Stimulated activated CD8-positive, alpha-beta memory T cell treated with anti-CD3 and anti-CD28 coated beads, Interleukin-12 subunit alpha, Interleukin-12 subunit beta, amount 100 ng/mL, for 4 hours (primary cell): Measurements from ENCODE around the gene RCAN2.
"Not testable (repeated sequence)": the region's sequence is repeated elsewhere in the genome, so short reads cannot be mapped to it uniquely, and the experiment has no call there.

Experiments used
- DNase-seq: peaks from one replicate; pipeline ENCODE4 v3.0.0-alpha.2; 2020; ENCODE audit warnings: low read depth

The RCAN2 gene

GRCh38 chr6:46332448-46332847, 158.8 kb downstream of the RCAN2 start:
- DNase-seq: not testable (repeated sequence)

- no peak for DNase-seq
These were observed 159.8 kb downstream of the RCAN2 start for GRCh38 chr6:46331461-46331860.

DNA sequence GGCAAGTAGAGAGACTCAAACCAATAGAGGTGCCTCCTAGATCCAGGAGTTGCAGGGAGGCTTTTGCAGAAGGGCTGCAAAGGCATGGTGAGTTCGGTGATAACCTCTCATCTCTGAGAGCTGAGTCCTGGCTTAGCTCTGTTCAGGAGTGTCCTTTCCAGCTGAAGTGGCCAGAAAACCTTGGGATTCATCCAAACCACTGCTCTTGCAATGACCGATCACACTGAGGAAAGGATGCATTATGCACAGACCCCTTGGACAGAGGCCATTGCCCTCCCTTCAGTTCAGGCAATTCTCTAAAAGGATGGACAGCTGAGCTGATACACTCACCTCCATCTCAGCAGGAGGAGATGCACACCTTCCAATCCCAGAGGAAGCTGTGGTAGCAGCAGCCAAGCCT, 161.7 kb downstream of the RCAN2 start:
- DNase-seq: no peak

DNA sequence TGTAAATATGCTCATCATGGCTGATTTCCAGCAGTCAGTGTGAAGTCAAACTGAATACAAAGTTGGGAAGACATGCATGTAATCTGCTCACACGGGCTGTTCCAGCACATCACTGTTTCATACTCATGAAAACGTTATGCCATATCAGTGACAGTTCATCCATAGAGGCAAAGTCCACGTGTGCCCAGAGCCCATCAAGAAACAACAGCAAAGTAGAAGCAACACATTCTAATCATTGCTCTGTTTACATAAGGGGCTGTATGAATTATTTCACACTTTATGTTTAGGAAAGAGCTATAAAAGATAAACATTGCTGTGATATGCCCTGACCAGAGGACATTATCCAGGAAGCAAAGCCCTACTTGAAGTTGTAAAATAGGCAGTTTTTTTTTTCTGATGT, 163.5 kb downstream of the RCAN2 start:
- no peak for DNase-seq

GRCh38 chr6:46325561-46326530, 165.4 kb downstream of the RCAN2 start:
- no peak for DNase-seq

DNA sequence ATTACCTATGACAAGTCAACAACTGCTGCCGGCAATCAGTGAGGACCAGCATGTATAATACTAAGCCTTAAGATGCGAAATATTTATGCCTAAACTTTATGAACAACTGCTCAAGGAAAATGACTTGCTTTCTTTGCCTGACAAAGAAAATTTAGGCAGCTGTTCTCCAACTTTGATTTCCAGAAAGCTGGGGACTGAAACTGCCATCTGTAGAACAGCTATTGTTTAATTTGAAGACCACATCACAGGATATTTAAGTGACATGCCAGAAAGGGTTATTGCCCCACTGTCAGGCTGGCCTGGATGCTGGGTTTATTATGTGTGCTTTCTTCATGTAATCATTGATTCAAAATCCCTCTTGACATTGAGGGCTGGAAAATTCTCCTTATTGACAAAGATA, 166.5 kb downstream of the RCAN2 start:
- no peak for DNase-seq

- DNase-seq: no peak
These were observed 167.2 kb downstream of the RCAN2 start for GRCh38 chr6:46323966-46324622.

GRCh38 chr6:46323312-46323965, 167.8 kb downstream of the RCAN2 start:
- no peak for DNase-seq

- DNase-seq: no peak
These were observed 170.7 kb downstream of the RCAN2 start for GRCh38 chr6:46320505-46320904.

DNA sequence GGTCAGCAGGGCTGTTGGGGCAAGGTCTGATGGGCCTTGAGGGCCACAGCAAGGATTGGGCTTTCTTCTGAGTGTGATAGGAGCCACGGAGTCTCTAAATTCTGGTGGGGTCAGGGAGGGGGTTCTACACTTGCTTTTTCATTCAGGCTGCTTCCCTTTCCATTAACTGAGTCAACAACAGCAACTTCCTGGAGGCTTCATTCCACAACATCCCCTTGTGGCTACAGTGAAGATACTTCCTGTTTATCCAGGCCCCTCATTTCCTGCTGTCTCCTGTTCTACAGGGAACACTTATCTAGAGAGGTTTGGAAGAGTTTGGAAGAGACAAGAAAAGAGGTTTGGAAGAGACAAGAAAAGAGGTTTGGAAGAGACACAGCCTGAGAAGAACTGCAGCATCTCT, 175.7 kb downstream of the RCAN2 start:
- no peak for DNase-seq

GRCh38 chr6:46312654-46313053, 178.6 kb downstream of the RCAN2 start:
- DNase-seq: no peak

- DNase-seq: no peak
These were observed 181.1 kb downstream of the RCAN2 start for GRCh38 chr6:46310196-46310595.

GRCh38 chr6:46306431-46306830, 184.8 kb downstream of the RCAN2 start:
- DNase-seq: no peak

DNA sequence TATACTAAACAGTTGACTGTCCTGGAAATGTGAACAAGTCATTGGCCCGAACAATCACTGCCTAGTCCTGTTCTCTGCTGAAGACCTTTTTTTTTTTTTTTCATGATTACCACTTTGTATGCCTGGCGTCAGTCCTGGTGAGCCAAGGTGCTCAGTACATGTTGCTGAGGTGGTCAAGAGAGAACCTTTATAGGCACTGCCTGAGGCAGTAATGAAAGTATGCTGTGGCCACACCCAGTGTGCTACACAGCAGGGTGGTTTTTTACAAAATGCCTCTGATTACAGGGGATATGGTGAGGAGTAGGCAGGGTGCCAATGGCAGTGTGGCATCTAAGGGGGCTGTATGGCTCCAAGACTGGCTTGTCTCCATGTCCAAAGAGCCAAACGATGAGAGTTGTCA, 185.4 kb downstream of the RCAN2 start:
- no peak for DNase-seq

GRCh38 chr6:46305236-46305635, 186.0 kb downstream of the RCAN2 start:
- DNase-seq: no peak

DNA sequence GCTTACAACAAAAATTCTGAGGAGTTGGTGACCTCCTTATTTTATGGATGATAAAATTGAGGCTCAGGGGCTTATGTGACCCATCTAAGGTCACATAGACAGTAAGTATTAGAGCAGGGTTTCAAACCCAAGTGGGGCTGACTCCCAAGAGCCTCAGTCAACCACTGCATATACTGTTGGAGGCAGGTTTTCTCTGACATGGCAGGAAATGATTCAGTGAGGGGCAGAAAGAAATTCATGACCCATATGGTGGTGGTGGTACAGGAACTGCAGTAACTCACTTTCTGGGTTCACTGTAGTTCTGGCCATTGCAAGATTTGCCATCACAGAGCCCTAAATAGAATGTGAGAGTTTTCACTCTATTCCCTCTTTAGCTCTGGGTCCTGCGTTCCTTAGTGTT, 188.4 kb downstream of the RCAN2 start:
- DNase-seq: no peak

GRCh38 chr6:46302176-46302575, 189.1 kb downstream of the RCAN2 start:
- no peak for DNase-seq

DNA sequence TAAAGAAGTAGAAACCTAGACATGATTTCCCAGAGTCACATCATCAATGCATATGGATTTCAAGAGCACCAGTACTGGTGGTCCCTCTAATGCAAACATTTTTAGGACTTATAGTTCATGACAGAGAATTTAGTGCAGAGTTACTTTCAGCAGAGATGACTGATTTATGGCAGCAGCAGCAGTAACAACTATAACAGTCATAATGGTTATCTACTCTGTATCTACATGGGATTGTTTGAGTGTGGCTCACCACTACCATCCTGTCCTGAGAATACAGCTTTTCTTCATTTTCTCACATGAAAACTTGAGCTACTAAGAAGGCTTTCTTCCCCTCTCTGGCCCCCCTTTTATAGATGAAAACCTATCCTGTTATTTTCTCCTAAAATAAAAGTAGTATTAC, 192.0 kb downstream of the RCAN2 start:
- DNase-seq: no peak

DNA sequence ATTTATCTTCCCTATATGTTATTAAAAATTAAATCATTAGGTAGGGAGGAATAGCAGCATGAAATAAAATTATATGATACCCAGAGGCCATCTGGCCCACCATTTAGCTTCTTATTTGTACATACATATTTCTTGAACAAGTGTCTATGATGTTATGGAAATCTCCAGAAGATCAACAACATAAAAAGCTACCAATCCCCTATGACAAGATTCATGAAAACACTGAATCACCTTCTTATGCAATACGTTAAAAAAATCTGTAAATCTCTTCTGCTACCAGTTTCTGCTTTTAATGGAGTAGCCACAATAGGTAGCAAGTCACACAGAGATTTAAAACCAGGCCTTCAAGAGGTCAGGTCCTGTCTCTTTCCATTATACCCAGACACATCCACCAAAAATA, 194.7 kb downstream of the RCAN2 start:
- no peak for DNase-seq

GRCh38 chr6:46293641-46294316, 197.5 kb downstream of the RCAN2 start:
- no peak for DNase-seq

DNA sequence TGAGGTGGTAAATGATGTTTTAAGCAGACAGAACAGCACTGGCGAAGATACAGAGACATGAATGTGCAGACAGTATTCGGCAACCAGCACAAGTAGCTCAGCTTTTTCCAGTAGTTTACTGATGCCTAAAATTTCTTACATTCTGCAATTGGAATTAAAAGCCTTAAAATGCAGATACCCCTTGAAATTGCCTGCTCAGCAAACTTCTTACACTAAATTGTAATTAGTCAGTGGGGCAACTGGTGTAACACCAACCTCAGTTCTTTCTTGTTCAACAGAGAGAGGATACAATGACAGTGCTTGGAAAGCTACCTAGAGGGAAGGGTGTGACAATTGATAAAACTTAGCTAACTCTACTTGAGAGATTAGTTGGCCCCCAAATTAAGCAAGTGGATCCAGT, 199.4 kb downstream of the RCAN2 start:
- DNase-seq: no peak

- DNase-seq: no peak
These were observed 200.0 kb downstream of the RCAN2 start for GRCh38 chr6:46291275-46291633.
